Measurements from ENCODE around the gene ACOT13. TPM values are rescaled to one million over a fixed set of nuclear protein-coding genes. Genes with fewer than 3 reads are reported as not detected.
A peak's percentile ranks its signal among the peaks of the same experiment; 100 is the strongest.
"Not testable (repeated sequence)": the region's sequence is repeated elsewhere in the genome, so short reads cannot be mapped to it uniquely, and the experiment has no call there.

ACOT13 gene
- total RNA-seq, 2 donors from 2014 or later = 8.8 to 15.9 TPM

DNA sequence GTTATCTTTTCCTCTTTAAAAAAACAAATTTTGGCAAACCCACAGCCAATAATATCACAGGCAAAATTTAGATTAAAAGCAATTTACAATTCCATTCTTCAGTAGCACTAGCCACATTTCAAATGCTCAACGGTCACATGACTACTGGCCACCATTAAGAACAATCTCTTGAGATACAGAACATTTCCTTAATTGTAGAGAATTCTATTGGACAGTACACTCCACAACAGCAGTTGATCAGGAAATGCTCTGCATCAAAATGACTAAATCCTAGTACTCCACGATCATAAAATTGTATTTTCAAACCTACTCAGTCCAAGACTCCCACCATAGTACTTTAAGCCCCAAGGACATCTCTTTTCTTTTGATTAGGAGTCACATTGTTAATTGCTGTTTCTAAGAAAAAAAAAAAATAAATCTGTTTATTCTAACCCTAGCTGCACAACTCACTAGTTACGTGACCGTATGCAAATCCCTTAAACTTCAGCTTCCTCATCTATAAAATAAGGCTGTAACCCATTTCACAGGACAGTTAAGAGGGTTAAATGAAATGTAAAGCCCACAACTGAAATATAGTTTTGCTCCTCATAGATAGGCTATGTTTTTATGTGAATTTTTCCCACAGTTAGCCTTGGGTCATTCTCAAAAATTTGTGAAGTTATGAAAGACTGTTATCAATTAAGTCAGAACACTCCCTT, 42.3 kb downstream of the ACOT13 start:
- no peak for TF ChIP-seq POLR2A (IDR thresholded peaks at IDR 0.05)
- TF ChIP-seq CTCF (IDR thresholded peaks at IDR 0.05) = no peak
- TF ChIP-seq POLR2AphosphoS5 (IDR thresholded peaks at IDR 0.05) = no peak
- intact Hi-C loops (cut with DNase I) = no loop called here
- no peaks in the 10 kb centered on the region for H3K9me3 ChIP-seq
- H3K4me3 ChIP-seq = no peak overlapping the region
- WGBS = 85% methylated on average over 4 of the region's 4 CpGs
- no peaks in the 10 kb centered on the region for H3K27me3 ChIP-seq (replicated peaks; ENCODE audit: insufficient read depth)
- peaks cover 3% of the 10 kb centered on the region for H3K4me1 ChIP-seq (replicated peaks)
- DNase-seq (ENCODE audit: low spot score) = no peak
- H3K27ac ChIP-seq = no peak overlapping the region
- H3K36me3 ChIP-seq = peaks cover 0 to 21% of the 10 kb centered on the region in 2 donors

- DNase-seq (ENCODE audit: low spot score) = no peak
- Histone ChIP-seq H3K4me3 (no peak overlapping the region), H3K27me3 (replicated peaks; ENCODE audit: insufficient read depth) (no peaks in the 10 kb centered on the region), H3K4me1 (replicated peaks) (peaks cover 8% of the 10 kb centered on the region), H3K36me3 (peaks cover 0 to 17% of the 10 kb centered on the region in 2 donors), H3K27ac (no peak overlapping the region), H3K9me3 (no peaks in the 10 kb centered on the region)
- TF ChIP-seq POLR2AphosphoS5 (IDR thresholded peaks at IDR 0.05) (no peak), CTCF (IDR thresholded peaks at IDR 0.05) (no peak), POLR2A (IDR thresholded peaks at IDR 0.05) (no peak)
- intact Hi-C loops (cut with DNase I) = no loop called here
- 94% methylated on average over 10 of the region's 10 CpGs for WGBS
These were observed 43.8 kb downstream of the ACOT13 start for GRCh38 chr6:24710519-24711303.

- intact Hi-C loops (cut with DNase I); DNase-seq (ENCODE audit: low spot score); H3K9me3 ChIP-seq; H3K27me3 ChIP-seq (replicated peaks; ENCODE audit: insufficient read depth); H3K36me3 ChIP-seq: not testable (repeated sequence)
- peaks cover 12% of the 10 kb centered on the region for H3K4me1 ChIP-seq (replicated peaks)
- peak overlapping the region in 1 of 2 donors; percentile 98 for H3K27ac ChIP-seq
- H3K4me3 ChIP-seq = peak overlapping the region; percentile 87 to 97
- 90% methylated on average over 7 of the region's 7 CpGs for WGBS
These were observed 49.8 kb downstream of the ACOT13 start for GRCh38 chr6:24716602-24717148.

DNA sequence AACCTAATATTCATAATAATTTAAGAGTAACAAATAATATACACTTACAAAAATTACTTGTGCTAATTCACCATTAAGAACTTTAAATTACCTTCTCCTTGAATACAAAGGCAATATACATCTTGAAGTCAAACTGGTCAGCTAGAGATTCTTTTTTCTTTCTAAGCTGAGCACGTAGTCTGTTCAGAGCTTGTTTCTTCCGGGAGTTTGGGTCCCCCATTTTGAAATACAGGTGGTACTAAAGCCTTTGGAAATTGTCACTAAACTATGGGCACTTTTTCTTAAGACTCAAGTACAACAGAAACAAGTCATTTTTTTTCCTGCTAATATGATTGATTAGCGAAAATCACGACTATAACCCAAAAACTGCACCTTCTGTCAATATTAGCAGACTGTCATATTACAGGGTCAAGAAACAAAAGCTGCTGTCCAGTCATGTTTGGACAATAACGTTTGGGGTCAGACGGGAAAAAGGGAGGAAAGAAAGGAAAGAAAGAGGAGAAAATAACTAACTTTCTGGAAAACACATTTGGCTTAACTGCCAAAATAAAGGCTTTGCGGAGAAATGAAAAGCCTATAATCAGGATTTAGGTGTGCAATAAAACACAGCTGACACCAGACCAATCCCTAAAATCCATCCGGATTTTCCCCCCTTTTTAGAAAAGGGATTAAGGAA, 51.7 kb downstream of the ACOT13 start:
- TF ChIP-seq CTCF (IDR thresholded peaks at IDR 0.05) (no peak), POLR2AphosphoS5 (IDR thresholded peaks at IDR 0.05) (no peak), POLR2A (IDR thresholded peaks at IDR 0.05) (no peak)
- intact Hi-C loops (cut with DNase I) = no loop called here
- Histone ChIP-seq H3K4me3 (peak overlapping the region; percentile 87 to 97), H3K27ac (peak overlapping the region; percentile 98 to 100), H3K9me3 (no peaks in the 10 kb centered on the region), H3K27me3 (replicated peaks; ENCODE audit: insufficient read depth) (no peaks in the 10 kb centered on the region), H3K36me3 (no peaks in the 10 kb centered on the region), H3K4me1 (replicated peaks) (peaks cover 12% of the 10 kb centered on the region)
- no peak for DNase-seq (ENCODE audit: low spot score)
- 8% methylated on average over 8 of the region's 8 CpGs for whole genome bisulfite sequencing
